Suprapubic skin (tissue), 4 donors: ENCODE results near the gene SH3PXD2B. TPM values are rescaled to one million over a fixed set of nuclear protein-coding genes. Genes with fewer than 3 reads are reported as not detected.
A peak's percentile ranks its signal among the peaks of the same experiment; 100 is the strongest.
"Not testable (repeated sequence)": the region's sequence is repeated elsewhere in the genome, so short reads cannot be mapped to it uniquely, and the experiment has no call there.

ENCODE experiments used
- DNase-seq, 2 donors: peaks; one replicate each; pipeline ENCODE4 v3.0.0-alpha.2; 2019; ENCODE audit warnings: low spot score in 2 of 2
- H3K27ac ChIP-seq: fragments of 200-600 bp; sonication (generic); one replicate; pipeline ENCODE4 v1.5.1; 2019
- H3K27me3 ChIP-seq: fragments of 200-600 bp; sonication (generic); one replicate; pipeline ENCODE4 v1.5.1; 2019
- H3K36me3 ChIP-seq: fragments of 200-600 bp; sonication (generic); one replicate; pipeline ENCODE4 v1.5.1; 2019
- H3K4me1 ChIP-seq: fragments of 200-600 bp; sonication (generic); one replicate; pipeline ENCODE4 v1.5.1; 2019
- H3K4me3 ChIP-seq: fragments of 200-600 bp; sonication (generic); one replicate; pipeline ENCODE4 v1.5.1; 2019; ENCODE audit warnings: mild to moderate bottlenecking
- H3K9me3 ChIP-seq: fragments of 200-600 bp; sonication (generic); one replicate; pipeline ENCODE4 v1.5.1; 2019
- CTCF ChIP-seq, 2 donors: fragments of 200-600 bp in 1 of 2; fragments of 450-650 bp in 1 of 2; sonication (generic) in 1 of 2; IDR thresholded peaks; one replicate each; pipeline ENCODE4 v1.5.1; 2016 to 2019; ENCODE audit warnings: antibody characterized with exemption in 2 of 2, mild to moderate bottlenecking in 1 of 2, moderate library complexity in 1 of 2
- EP300 ChIP-seq: sonication (generic); formaldehyde crosslinking; IDR thresholded peaks from one replicate; pipeline ENCODE4 v1.6.1; 2017; ENCODE audit warnings: antibody characterized with exemption
- POLR2A ChIP-seq, 2 donors: fragments of 450-650 bp; IDR thresholded peaks; one replicate each; pipeline ENCODE4 v1.6.1; 2017; ENCODE audit warnings: antibody characterized with exemption in 2 of 2, mild to moderate bottlenecking in 2 of 2, moderate library complexity in 2 of 2
- POLR2AphosphoS5 ChIP-seq, 3 donors: sonication (generic); formaldehyde crosslinking; IDR thresholded peaks; one replicate each; pipeline ENCODE4 v1.6.1; 2017; ENCODE audit warnings: antibody characterized with exemption in 3 of 3
- WGBS: methylation state at CpG from one replicate; pipeline ENCODE4 v1.1.5; 2018; 5-methylcytosine and 5-hydroxymethylcytosine counted together
- total RNA-seq, 4 donors: library from RNA; depleted of rRNA; stranded (reverse); fragments of >200 nt; gene quantifications; one replicate each; pipeline ENCODE4 v1.1.0, GENCODE V29; 2016

Gene SH3PXD2B
- total RNA-seq, 4 donors from 2014 or later: 29.1 to 42.1 (median 31.3) TPM

- WGBS: 38% methylated on average over 4 of the region's 4 CpGs
- no peak for DNase-seq
- Histone ChIP-seq H3K9me3 (no peaks in the 10 kb centered on the region), H3K36me3 (no peaks in the 10 kb centered on the region), H3K27ac (peak overlapping the region; percentile 72), H3K27me3 (no peaks in the 10 kb centered on the region), H3K4me1 (peaks cover 82% of the 10 kb centered on the region), H3K4me3 (no peak overlapping the region)
- TF ChIP-seq EP300 (no peak), POLR2A (IDR thresholded peaks at IDR 0.05) (no peak), POLR2AphosphoS5 (IDR thresholded peaks at IDR 0.05) (no peak), CTCF (IDR thresholded peaks at IDR 0.05) (no peak)
Measured at GRCh38 chr5:172413601-172414171, 40.6 kb downstream of the SH3PXD2B start.

- Histone ChIP-seq H3K4me1 (peaks cover 78% of the 10 kb centered on the region), H3K27me3 (no peaks in the 10 kb centered on the region), H3K4me3 (no peak overlapping the region), H3K36me3 (no peaks in the 10 kb centered on the region), H3K27ac (peak overlapping the region; percentile 86), H3K9me3 (no peaks in the 10 kb centered on the region)
- WGBS: 34% methylated on average over 13 of the region's 13 CpGs
- TF ChIP-seq CTCF (IDR thresholded peaks at IDR 0.05) (no peak), POLR2AphosphoS5 (IDR thresholded peaks at IDR 0.05) (peak; percentile 68 to 97 (median 95)), EP300 (peak; percentile 12)
- peak; percentile 96 to 97 for DNase-seq
Measured at GRCh38 chr5:172412724-172413286, 41.5 kb downstream of the SH3PXD2B start.

GRCh38 chr5:172411484-172412072, 42.7 kb downstream of the SH3PXD2B start:
- H3K4me3 ChIP-seq: no peak overlapping the region
- DNase-seq: no peak
- WGBS: 30% methylated on average over 7 of the region's 7 CpGs
- no peaks in the 10 kb centered on the region for H3K27me3 ChIP-seq
- peak overlapping the region; percentile 86 for H3K27ac ChIP-seq
- H3K4me1 ChIP-seq: peaks cover 81% of the 10 kb centered on the region
- H3K36me3 ChIP-seq: no peaks in the 10 kb centered on the region
- no peaks in the 10 kb centered on the region for H3K9me3 ChIP-seq
- TF ChIP-seq POLR2A (IDR thresholded peaks at IDR 0.05) (no peak), POLR2AphosphoS5 (IDR thresholded peaks at IDR 0.05) (no peak), CTCF (IDR thresholded peaks at IDR 0.05) (no peak), EP300 (no peak)

- Histone ChIP-seq H3K27me3 (no peaks in the 10 kb centered on the region), H3K4me3 (no peak overlapping the region), H3K36me3 (no peaks in the 10 kb centered on the region), H3K27ac (peak overlapping the region; percentile 86), H3K9me3 (no peaks in the 10 kb centered on the region), H3K4me1 (peaks cover 82% of the 10 kb centered on the region)
- no peak for TF ChIP-seq POLR2A (IDR thresholded peaks at IDR 0.05)
- TF ChIP-seq POLR2AphosphoS5 (IDR thresholded peaks at IDR 0.05): no peak
- TF ChIP-seq EP300: no peak
- no peak for TF ChIP-seq CTCF (IDR thresholded peaks at IDR 0.05)
- WGBS: 62% methylated on average over 5 of the region's 5 CpGs
- DNase-seq: no peak
Measured at GRCh38 chr5:172410662-172411483, 43.5 kb downstream of the SH3PXD2B start.

- no peak for DNase-seq
- Histone ChIP-seq H3K36me3 (peaks cover 5% of the 10 kb centered on the region), H3K4me3 (no peak overlapping the region), H3K27ac (peak overlapping the region; percentile 55), H3K4me1 (peaks cover 76% of the 10 kb centered on the region), H3K9me3 (no peaks in the 10 kb centered on the region), H3K27me3 (no peaks in the 10 kb centered on the region)
- WGBS: 82% methylated on average over 4 of the region's 4 CpGs
- TF ChIP-seq POLR2A (IDR thresholded peaks at IDR 0.05) (no peak), POLR2AphosphoS5 (IDR thresholded peaks at IDR 0.05) (no peak), EP300 (no peak), CTCF (IDR thresholded peaks at IDR 0.05) (no peak)
Measured at GRCh38 chr5:172410160-172410559, 44.2 kb downstream of the SH3PXD2B start.

GRCh38 chr5:172409477-172409876, 44.8 kb downstream of the SH3PXD2B start:
- H3K4me3 ChIP-seq: not testable (repeated sequence)
- peaks cover 71% of the 10 kb centered on the region for H3K4me1 ChIP-seq
- peak overlapping the region; percentile 55 for H3K27ac ChIP-seq

More at GRCh38 chr5:172409477-172409876, 44.8 kb downstream of the SH3PXD2B start:
- 94% methylated on average over 5 of the region's 5 CpGs for WGBS
- H3K9me3 ChIP-seq, DNase-seq, H3K27me3 ChIP-seq: not testable (repeated sequence)
- peaks cover 12% of the 10 kb centered on the region for H3K36me3 ChIP-seq
